Measurements from ENCODE around the gene ILDR2. TPM values are rescaled to one million over a fixed set of nuclear protein-coding genes. Genes with fewer than 3 reads are reported as not detected.

Gene ILDR2
- total and polyA plus RNA-seq, 8 donors: 0.09 to 0.95 (median 0.33) TPM

- Histone ChIP-seq H3K9me3 (no peaks in the 10 kb centered on the region), H3K36me3 (no peaks in the 10 kb centered on the region), H3K4me3 (no peak overlapping the region), H3K27me3 (no peaks in the 10 kb centered on the region), H3K4me1 (no peaks in the 10 kb centered on the region), H3K27ac (no peak overlapping the region)
- no peak for TF ChIP-seq CTCF (IDR thresholded peaks at IDR 0.05)
- DNase-seq (no peak), FAIRE-seq (no peak), ATAC-seq (no peak)
- intact Hi-C loops (cut with DNase I): no loop called here
- WGBS, 2 donors: 66 to 84% methylated on average over 2 of the region's 2 CpGs
Observed at GRCh38 chr1:166948856-166949350, 26.4 kb downstream of the ILDR2 start.

- H3K4me1 ChIP-seq: no peaks in the 10 kb centered on the region
- ATAC-seq (peak; percentile 67 to 84 (median 83)), FAIRE-seq (no peak), DNase-seq (peak; percentile 4 to 73 (median 44))
- no peaks in the 10 kb centered on the region for H3K36me3 ChIP-seq
- H3K27ac ChIP-seq: no peak overlapping the region
- peak overlapping the region in 1 of 4 donors; percentile 6 for H3K4me3 ChIP-seq
- intact Hi-C loops (cut with DNase I): no loop called here
- no peak for TF ChIP-seq CTCF (IDR thresholded peaks at IDR 0.05)
- peaks cover 0 to under 1% (median 0%) of the 10 kb centered on the region in 4 donors for H3K27me3 ChIP-seq
- WGBS, 2 donors: 7 to 9% methylated on average over 41 to 44 of the region's 44 CpGs
- H3K9me3 ChIP-seq: no peaks in the 10 kb centered on the region
Observed at GRCh38 chr1:166947398-166948043, 27.8 kb downstream of the ILDR2 start.

- H3K36me3 ChIP-seq: no peaks in the 10 kb centered on the region
- DNase-seq: no peak
- peaks cover 0 to 3% (median 0%) of the 10 kb centered on the region in 4 donors for H3K27me3 ChIP-seq
- ATAC-seq: no peak
- H3K4me1 ChIP-seq: no peaks in the 10 kb centered on the region
- no peak for TF ChIP-seq CTCF (IDR thresholded peaks at IDR 0.05)
- FAIRE-seq: no peak
- WGBS, 2 donors: 70 to 76% methylated on average over 5 of the region's 5 CpGs
- H3K27ac ChIP-seq: no peak overlapping the region
- intact Hi-C loops (cut with DNase I): no loop called here
- H3K4me3 ChIP-seq: no peak overlapping the region
- no peaks in the 10 kb centered on the region for H3K9me3 ChIP-seq
Observed at GRCh38 chr1:166944186-166944967, 31.0 kb downstream of the ILDR2 start.

- intact Hi-C loops (cut with DNase I): no loop called here
- no peak overlapping the region for H3K27ac ChIP-seq
- no peak overlapping the region for H3K4me3 ChIP-seq
- DNase-seq: no peak
- no peaks in the 10 kb centered on the region for H3K36me3 ChIP-seq
- WGBS, 2 donors: 82 to 90% methylated on average over 5 of the region's 5 CpGs
- H3K9me3 ChIP-seq: no peaks in the 10 kb centered on the region
- peaks cover 0 to 3% (median 0%) of the 10 kb centered on the region in 4 donors for H3K27me3 ChIP-seq
- no peak for TF ChIP-seq CTCF (IDR thresholded peaks at IDR 0.05)
- ATAC-seq: no peak
- H3K4me1 ChIP-seq: no peaks in the 10 kb centered on the region
- FAIRE-seq: no peak
Observed at GRCh38 chr1:166939741-166940375, 35.5 kb downstream of the ILDR2 start.
